Measurements from ENCODE around the gene NEB.

The NEB gene

DNA sequence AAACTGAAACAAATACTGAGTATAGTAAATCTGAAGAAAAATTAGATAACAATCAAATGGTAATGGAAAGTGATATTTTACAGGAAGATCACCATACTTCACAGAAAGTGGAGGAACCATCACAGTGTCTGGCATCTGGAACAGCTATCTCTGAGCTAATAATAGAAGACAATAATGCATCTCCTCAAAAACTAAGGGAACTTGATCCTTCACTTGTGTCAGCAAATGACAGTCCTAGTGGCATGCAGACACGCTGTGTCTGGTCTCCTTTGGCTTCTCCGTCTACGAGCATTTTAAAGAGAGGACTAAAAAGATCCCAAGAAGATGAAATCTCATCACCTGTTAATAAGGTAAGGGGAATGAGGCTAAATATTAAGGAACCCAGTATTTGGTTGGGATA lies 268.5 kb downstream of the NEB start:
- DNase-seq = no peak

DNA sequence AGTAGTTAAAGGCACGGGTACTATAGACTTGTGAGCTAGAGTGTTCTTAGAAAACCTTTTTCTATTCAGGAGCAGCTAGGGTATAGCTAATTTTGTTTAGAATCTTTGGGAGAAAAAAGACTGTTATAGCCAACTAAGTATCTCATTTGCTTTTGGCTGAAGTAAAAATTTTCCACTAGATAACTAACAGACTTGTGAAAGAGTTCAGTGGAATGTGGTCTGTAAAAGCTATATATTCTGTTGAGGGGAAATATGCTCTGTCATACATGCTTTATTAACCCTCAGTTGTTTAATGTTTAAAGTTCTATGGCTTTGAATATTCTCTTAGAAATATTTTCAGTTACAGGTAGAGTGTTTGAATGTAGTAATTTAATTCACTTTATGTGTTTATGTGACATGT lies 274.9 kb downstream of the NEB start:
- DNase-seq = no peak

DNA sequence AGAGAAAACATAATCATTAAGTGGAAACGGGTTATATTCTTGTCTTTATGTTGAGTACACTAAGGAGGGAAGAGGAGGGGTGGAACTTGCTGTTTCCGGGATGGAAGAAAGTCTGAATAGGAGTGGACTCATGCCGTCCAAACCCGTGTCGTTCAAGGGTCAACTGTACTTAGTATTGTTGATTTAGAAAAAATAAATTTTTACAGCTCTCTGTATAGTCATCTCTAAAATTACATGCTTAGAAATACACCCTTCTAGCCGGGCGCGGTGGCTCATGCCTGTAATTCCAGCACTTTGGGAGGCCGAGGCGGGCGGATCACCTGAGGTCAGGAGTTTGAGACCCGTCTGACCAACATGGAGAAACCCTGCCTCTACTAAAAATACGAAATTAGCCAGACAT lies 295.1 kb downstream of the NEB start:
- no peak for DNase-seq

DNA sequence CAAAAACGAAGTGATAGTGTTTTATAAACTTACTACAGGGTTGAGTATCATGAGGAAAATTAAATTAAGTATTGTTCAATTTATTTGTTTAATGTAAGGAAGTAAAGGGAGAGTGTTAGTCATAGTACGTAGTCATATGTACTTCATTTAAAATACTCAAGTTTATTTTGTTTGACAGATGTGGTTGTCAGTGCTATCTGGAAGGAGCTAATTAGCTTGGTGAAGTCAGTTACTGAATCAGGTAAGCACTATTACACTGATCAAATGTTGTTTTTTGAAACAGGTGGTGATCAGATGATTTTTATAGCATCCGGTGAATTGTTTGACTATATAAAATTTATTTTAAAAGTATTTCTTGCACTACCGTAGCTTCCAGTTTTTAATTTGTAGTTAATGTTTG lies 295.8 kb downstream of the NEB start:
- DNase-seq = no peak

DNA sequence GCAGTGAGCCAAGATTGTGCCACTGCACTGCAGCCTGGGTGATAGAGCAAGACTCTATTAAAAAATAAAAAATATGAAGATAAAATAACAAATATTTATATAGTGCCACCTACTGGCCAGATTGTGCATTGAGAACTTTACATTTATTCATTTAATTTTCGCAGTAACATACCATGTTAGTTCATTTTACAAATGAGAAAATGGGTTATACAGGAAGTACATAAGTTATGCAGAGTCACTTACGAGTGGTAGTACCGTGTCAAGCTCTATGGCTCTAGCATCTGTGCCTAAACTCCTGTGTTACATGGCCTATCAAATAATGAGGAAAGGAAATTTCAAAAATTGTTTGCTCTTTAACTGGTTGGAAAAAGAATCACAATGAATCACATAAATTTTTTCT lies 296.6 kb downstream of the NEB start:
- DNase-seq = no peak

Data from NCI-H187 treated with DMSO at 0.1 percent for 48 hours (cell line).